GM12865 (cell line): ENCODE data around the gene AOPEP.

Source experiments
- DNase-seq: peaks from one replicate; pipeline ENCODE4 v3.0.0; 2010; ENCODE audit warnings: low read depth
- H3K4me3 ChIP-seq: 2 replicates; pipeline ENCODE4 v1.5.1; 2011; ENCODE audit warnings: mild to moderate bottlenecking, low read depth, low read length, control low read depth
- TF ChIP-seq, protein P1 (sequence below): IDR thresholded peaks from 2 replicates; pipeline ENCODE4 v1.5.1; 2011; ENCODE audit warnings: low read length, control low read depth, low read depth, inconsistent platforms; ENCODE audit not compliant: insufficient read depth; ENCODE audit errors: missing control alignments

Gene AOPEP

DNA sequence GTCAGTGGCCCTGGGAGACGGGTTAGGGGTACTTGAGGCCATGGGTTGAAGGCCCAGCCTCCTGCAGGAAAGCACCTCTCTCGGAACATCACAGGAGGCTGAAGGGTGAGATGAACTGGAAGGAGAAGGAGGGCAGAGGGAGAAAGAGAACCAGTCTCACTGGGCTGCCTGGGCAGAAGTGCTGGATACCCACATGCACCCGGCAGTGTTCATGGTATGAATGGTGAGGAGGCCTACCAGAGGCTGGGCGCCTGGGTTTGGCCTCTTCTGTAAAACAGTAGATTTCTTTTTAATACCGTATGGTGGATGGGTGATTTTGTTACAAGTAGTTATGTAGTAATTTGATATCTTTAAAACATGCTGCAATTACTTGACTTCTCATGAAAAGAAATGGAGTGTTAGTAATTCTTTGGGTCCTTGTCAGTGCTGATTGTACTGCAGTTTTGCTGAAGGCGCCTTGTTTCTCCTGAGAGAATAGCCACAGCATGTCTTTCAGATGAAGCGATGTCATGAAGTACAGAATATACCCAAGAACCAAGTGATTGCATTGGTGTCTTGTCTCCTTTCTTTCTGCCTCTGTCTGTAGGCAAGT, 332.4 kb downstream of the AOPEP start:
- DNase-seq = no peak
- H3K4me3 ChIP-seq = no peak overlapping the region
- TF ChIP-seq, protein P1, sequence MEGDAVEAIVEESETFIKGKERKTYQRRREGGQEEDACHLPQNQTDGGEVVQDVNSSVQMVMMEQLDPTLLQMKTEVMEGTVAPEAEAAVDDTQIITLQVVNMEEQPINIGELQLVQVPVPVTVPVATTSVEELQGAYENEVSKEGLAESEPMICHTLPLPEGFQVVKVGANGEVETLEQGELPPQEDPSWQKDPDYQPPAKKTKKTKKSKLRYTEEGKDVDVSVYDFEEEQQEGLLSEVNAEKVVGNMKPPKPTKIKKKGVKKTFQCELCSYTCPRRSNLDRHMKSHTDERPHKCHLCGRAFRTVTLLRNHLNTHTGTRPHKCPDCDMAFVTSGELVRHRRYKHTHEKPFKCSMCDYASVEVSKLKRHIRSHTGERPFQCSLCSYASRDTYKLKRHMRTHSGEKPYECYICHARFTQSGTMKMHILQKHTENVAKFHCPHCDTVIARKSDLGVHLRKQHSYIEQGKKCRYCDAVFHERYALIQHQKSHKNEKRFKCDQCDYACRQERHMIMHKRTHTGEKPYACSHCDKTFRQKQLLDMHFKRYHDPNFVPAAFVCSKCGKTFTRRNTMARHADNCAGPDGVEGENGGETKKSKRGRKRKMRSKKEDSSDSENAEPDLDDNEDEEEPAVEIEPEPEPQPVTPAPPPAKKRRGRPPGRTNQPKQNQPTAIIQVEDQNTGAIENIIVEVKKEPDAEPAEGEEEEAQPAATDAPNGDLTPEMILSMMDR = no peak

DNA sequence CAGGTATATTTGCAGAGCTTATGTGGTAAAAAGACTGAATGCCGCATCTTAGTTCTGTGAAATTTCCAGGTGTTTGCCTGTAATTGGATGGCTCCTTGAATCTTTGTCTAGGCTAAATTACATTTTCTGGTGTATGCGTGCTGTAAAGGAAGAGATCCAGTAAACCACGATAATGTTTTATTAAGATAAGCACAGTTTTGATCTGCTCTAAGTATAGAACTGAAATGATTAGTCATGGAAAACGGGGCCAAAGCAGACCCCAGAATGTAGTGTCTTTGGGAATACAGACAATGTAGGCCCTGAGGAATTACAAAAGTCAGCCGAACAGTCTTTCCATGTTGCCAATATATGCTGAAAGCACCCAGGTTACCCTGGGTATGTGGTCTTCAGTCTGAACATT, 333.7 kb downstream of the AOPEP start:
- TF ChIP-seq, protein P1 = no peak
- no peak overlapping the region for H3K4me3 ChIP-seq
- DNase-seq = no peak

DNA sequence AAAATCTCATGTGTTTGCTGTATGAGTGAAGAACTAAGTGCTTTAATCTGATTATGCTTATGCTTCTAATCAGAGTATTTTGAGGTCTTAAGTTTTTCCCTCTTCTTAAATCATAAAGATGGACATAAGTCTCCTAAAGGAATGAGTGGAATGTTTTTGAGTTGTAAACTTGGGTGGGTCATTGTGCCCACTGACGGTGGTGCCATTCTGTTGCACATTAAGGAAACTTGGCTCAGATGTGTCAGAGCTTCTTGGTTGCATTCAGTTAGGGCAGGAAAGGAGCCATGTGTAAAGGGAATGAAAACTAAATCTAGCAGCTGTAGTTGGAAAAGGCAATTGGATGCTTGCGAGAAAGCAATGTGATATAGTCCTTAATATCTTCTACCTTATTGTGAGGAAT, 334.4 kb downstream of the AOPEP start:
- no peak for DNase-seq
- TF ChIP-seq, protein P1 = no peak
- no peak overlapping the region for H3K4me3 ChIP-seq

DNA sequence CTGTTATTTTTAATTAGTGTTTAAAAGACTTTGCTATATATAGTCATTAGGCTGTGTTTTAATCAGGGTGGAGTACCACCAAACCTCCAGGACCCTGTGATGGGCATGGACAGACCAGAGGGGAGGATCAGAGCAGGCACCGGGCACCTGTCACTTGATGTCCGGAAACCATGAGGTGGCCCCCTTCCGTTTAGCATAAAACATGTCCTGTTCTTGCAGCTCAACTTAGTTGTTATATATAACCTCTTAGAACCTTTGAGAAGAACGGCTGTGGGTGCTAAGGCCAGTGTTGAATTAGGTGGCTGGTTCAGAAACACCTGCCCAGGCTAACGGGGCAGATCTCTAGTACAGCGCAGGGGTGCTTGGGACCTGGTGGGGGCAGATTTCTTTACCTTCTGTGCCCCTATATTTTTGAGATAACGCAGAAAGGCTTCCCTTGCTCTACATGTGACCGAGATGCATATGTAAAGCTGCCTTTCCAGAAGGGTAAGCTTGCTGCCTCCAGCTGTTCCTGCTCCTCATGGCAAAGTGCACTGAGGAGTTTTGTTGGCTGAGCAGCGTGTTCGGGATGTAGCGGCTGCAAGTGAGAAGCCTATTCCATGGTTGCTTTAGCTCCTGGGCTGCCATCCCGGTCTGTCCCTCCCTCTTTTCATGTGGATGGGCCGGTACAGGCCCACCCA, 335.6 kb downstream of the AOPEP start:
- TF ChIP-seq, protein P1 = no peak
- DNase-seq = no peak
- no peak overlapping the region for H3K4me3 ChIP-seq

DNA sequence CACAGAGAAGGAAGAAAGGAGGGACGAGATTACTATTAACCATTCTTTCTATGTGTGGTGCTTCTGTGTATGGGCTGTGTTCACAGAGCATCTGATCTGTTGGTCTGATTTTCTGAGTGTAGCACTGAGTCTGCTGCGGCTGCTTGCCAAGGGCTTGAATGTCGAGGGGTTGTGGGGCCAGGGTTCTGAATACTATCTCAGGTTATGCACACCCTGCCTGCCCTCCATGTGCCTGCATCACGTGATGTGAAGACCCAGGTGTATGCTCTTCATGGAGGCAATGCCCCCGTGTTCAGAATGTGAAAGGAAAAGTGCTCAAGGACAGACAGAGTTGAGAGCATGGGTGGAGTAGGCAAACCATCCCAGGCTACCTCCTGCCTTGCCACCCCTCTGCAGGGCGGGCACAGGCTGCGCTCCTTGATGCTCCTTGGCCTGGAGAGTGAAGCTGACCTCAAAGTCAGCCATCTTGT, 336.1 kb downstream of the AOPEP start:
- no peak overlapping the region for H3K4me3 ChIP-seq
- TF ChIP-seq, protein P1 = no peak
- DNase-seq = no peak

DNA sequence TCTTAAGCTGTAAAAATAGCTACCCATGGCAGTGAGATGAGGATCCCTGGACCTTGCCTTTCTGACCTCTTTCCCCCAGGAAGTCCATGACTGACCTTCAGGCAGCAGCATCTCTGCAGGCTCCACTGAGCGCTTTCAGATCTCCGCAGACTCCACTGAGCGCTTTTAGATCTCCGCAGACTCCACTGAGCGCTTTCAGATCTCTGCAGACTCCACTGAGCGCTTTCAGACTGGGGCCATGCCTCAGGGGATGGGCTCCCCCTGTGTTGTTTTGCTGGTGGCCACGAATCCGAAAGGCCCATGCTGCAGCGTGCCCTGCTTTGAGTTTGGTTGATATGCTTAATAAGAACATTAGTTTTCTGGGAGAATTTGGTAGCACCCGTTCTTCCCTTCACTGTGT, 336.8 kb downstream of the AOPEP start:
- TF ChIP-seq, protein P1 = no peak
- no peak overlapping the region for H3K4me3 ChIP-seq
- DNase-seq = no peak
